IPS-11a (cell line): Measurements from ENCODE around the gene SFXN3.

Experiments used
- H3K4me3 ChIP-seq: one replicate; pipeline ENCODE4 v1.5.1; 2013; ENCODE audit warnings: low read depth, low read length, control low read depth

SFXN3 gene

GRCh38 chr10:101054876-101055275, 23.8 kb downstream of the SFXN3 start:
- H3K4me3 ChIP-seq: no peak overlapping the region

- no peak overlapping the region for H3K4me3 ChIP-seq
Measured at GRCh38 chr10:101055411-101055810, 24.4 kb downstream of the SFXN3 start.

DNA sequence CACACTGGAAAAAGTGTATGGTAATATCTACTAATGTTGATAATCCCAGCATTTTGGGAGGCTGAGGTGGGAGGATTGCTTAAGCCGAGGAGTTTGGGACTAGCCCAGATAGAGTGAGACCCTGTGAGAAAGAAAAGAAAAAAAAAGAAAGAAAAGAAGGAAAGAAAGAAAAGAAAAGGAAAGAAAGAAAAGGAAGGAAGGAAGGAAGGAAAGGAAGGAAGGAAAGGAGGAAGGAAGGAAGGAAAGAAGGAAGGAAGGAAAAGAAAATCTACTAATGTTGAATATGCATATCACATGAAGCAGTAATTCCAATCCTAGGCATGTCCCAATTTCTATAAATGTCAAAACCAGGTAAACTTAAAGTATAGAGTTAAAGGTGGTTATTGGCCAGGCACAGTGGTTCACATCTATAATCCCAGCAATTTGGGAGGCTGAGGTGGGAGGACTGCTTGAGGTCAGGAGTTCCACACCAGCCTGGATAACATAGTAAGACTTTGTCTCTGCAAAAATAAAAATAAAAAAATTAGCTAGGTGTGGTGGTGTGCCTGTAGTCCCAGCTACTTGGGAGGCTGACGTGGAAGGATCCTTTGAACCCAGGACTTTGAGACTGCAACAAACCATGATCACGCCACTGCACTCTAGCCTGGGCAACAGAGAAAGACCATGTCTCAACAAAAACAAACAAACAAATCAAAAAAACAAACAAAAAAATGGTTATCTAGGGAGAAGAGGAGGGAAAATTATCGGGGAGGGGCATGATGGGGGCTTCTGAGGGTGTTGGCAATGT, 25.5 kb downstream of the SFXN3 start:
- H3K4me3 ChIP-seq: no peak overlapping the region

GRCh38 chr10:101060036-101060950, 29.3 kb downstream of the SFXN3 start:
- peak overlapping the region; percentile 76 for H3K4me3 ChIP-seq

GRCh38 chr10:101060951-101061623, 30.1 kb downstream of the SFXN3 start:
- H3K4me3 ChIP-seq: peak overlapping the region; percentile 76

DNA sequence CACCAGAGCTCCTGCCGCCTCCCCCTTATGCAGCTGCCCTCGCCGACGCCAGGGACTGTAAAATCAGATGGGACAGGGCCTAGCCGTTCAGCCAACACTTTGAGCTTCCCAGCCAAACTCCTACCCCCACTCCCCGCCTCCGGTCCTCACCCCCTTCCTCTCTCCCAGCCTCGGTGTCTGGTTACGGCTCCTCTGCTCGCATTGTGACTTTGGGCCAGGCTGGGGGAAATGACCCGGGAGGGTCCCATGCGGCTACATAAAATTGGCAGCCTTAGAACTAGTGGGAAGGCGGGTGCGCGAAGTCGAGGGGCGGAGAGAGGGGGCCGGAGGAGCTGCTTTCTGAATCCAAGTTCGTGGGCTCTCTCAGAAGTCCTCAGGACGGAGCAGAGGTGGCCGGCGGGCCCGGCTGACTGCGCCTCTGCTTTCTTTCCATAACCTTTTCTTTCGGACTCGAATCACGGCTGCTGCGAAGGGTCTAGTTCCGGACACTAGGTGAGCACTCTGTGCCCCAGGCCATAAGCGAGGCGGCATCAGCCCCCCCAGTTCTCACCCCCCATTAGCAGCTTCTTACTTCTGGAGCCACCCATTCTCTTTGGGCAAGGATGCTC, 30.7 kb downstream of the SFXN3 start, which contains the start of gene KAZALD1:
TSS of gene KAZALD1 (plus strand) at position 366 of the 608 bp plus-strand sequence. CDS start 604 bp downstream, outside the sequence.
- peak within 1 kb of the TSS; percentile 76 for H3K4me3 ChIP-seq

GRCh38 chr10:101062232-101063049, 31.4 kb downstream of the SFXN3 start:
- peak overlapping the region; percentile 10 for H3K4me3 ChIP-seq

GRCh38 chr10:101063050-101063525, 32.1 kb downstream of the SFXN3 start:
- H3K4me3 ChIP-seq: no peak overlapping the region

GRCh38 chr10:101063548-101064414, 32.7 kb downstream of the SFXN3 start:
- no peak overlapping the region for H3K4me3 ChIP-seq

- no peak overlapping the region for H3K4me3 ChIP-seq
Measured at GRCh38 chr10:101064415-101065030, 33.5 kb downstream of the SFXN3 start.

DNA sequence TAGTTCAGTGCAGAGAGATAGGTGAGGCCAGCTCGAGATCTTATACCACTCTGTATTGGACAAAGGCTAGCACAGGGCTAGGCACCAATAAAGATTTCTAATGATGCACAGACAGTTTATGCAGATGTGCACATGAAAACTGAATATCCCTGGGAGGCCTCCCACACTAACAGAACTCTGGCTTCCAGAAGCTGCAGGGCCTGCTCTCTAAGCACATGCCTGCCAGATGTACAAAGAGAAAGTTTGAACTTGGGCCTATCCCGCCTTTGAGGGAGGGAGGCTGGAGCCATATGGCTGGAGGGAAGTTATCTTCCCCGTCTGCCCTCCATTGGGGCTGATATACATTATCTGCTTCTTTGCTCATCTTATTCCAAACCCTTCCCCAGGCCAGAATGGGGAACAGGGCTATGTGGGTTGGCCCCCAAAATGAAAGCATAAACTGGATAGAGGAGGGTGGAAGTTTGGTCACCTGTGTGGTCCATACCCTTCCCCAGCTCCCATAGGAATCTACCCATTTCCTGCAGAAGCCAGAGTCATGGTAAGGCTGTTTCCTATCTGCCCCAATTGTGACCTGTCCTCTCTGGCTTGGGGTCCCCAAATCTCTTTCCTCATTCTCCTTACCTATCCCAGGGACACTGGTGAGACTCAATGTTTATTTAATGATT, 34.6 kb downstream of the SFXN3 start:
- H3K4me3 ChIP-seq: no peak overlapping the region

- H3K4me3 ChIP-seq: peak overlapping the region; percentile 14
Measured at GRCh38 chr10:101066146-101066895, 35.3 kb downstream of the SFXN3 start.

- H3K4me3 ChIP-seq: peak overlapping the region; percentile 57
Measured at GRCh38 chr10:101066896-101067355, 35.9 kb downstream of the SFXN3 start.

DNA sequence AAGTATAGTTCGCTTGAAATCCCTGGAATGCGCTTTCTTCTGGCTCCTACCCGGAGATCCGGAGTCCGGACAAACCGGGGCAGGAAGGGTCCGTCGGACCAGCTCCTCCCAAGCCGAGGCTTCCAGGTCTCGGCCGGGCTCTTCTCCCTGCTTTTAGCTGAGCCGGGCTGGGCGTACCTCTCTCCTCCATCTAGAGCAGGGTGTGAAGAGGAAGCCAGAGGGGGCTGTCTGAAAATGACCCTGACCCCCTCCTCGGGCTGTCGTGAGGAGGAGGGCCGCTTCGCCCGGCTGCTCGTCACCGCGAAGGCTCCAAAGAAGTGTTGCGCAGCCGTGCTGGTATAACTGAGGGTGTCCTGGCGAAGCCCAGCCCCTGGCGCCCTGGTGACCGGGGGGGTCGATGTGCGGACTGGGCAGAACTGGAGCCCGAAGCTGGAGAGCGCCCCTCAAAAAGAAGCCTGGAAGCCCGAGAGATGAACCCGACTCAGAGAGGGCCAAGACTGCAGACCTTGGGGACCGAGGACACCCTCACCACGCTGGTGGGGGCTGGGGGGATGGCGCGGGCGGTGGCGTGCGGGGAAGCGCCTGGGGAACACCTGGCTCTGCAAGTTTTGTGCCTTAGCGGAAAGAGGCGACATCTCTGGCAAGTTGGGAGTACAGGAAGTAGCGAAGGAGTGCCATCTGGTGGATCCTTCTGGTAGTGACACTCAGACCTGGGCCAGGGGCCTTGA, 36.5 kb downstream of the SFXN3 start:
- peak overlapping the region; percentile 57 for H3K4me3 ChIP-seq

DNA sequence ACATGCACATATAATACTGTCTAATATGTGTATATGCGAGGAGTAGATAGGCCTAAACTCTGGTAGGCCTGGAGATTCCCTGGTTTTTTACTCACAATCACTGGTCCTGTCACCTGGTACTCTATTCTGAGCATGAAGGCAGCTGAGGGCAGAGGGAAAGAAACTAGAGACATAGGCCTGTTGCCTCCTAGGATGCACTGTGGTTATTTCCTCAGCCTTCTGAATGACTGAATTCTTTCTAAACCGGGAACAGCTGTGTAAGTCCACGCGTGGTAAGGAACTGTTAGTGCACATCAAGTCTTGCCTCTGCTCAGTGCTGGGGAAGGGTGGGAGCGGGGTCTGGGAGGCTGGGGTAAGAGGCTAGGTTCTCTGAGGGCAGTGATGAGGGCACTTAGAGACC, 38.4 kb downstream of the SFXN3 start:
- no peak overlapping the region for H3K4me3 ChIP-seq

DNA sequence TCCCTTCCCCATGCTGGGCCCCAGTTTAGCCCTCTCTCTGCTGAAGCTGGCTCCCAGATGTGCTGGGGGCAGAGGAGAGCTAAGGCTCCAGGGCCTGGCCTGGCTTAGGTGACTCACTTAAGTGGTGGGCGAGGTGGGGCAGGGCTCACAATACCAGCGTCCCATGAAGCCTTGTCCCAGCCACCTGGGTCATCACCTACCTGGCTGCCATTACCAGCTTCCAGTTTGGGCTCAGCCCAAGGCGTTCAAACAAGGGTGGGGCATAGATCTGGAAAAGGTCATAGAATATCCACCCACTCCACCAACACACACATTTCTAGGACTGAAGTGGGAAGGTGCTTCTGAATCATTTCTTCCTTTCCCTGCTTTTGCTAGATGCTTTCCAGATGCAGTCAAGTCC, 39.1 kb downstream of the SFXN3 start:
- no peak overlapping the region for H3K4me3 ChIP-seq
